GM12872 (cell line): ENCODE data around the gene SATL1.
A peak's percentile ranks its signal among the peaks of the same experiment; 100 is the strongest.

ENCODE experiments used
- CTCF ChIP-seq: IDR thresholded peaks from 3 replicates; pipeline ENCODE4 v1.5.1; 2011; ENCODE audit warnings: low read depth, mild to moderate bottlenecking, low read length, moderate library complexity; ENCODE audit not compliant: insufficient read depth

The SATL1 gene

DNA sequence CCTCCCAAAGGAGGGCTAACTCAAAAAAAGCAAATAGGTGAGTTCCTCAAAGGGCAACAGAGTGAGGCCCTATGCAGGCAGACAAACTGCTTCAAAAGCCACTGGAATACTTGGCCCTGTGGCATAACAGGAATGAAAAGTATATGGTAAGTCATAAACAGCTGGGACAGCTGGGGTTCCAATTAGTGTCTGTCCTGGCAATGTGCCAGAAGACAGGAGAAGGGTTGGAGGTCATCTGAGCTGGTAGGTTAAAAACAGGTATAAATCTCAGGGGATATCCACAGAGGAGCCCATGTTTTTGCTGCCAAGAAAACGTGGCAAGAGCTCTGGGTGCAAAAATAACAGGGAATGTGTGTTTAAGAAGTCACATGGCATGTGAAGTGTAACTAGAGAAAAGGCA lies 128.3 kb downstream of the SATL1 start:
- no peak for TF ChIP-seq CTCF

GRCh38 chrX:85114776-85115175 lies 128.8 kb downstream of the SATL1 start:
- no peak for TF ChIP-seq CTCF

GRCh38 chrX:85114171-85114570 lies 129.4 kb downstream of the SATL1 start:
- no peak for TF ChIP-seq CTCF

DNA sequence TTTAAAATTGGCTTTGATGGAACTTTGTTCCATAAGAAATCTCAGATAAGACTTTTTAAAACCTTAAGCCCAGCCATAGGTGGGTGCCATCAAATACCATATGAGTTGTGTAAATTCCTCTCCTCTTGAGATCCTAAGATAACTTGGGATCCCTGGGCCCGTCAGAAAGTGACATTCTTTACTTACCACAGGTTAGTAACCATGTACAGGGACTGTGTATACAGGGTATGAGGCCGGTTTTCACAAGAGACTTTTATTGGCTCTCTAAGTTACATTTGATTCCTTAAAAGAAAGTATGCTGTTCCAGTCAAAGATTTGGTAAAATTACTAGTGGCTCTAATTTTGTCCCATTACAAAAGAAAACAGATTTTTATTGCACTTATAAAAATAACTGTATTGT lies 129.8 kb downstream of the SATL1 start:
- TF ChIP-seq CTCF: no peak

DNA sequence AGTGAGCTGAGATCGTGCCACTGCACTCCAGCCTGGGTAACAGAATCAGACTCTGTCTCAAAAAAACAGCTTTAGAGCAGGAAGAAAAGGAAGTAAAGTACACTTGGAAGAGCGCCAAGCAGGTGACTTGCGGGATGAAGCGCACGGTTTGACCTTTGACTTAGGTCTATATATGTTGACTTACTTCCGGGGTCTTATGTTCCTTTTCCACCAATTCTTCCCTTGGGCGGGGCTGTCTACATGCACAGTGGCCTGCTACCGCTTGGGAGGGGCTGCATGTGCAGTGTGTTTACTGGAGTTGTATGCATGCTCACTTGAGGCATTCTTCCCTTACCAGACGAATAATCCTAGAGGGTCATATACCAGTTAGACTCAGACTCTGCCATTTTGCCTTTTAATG lies 131.3 kb downstream of the SATL1 start:
- no peak for TF ChIP-seq CTCF

GRCh38 chrX:85111347-85111746 lies 132.2 kb downstream of the SATL1 start:
- TF ChIP-seq CTCF: peak; percentile 40; the same call in 2 of the 3 replicates

DNA sequence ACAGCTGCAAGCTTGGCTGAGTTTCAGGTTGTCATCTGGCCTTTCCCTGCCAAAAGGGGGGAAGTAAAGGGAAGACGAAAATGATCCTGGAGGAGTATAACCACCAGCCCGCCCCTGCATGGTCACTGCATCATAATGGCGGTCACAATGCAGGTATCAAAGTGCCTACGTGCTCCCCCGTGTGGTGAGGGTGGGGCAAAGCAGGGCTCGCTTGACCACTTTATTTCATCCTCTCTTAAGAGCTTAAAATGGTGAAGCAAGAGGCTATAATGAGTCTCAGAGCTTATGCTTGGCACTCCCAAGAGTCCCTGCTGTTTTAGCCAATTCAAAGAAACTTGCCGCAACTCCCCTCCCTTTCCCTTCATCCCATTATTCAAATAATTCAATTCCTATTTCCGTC lies 134.3 kb downstream of the SATL1 start:
- TF ChIP-seq CTCF: peak; percentile 59

DNA sequence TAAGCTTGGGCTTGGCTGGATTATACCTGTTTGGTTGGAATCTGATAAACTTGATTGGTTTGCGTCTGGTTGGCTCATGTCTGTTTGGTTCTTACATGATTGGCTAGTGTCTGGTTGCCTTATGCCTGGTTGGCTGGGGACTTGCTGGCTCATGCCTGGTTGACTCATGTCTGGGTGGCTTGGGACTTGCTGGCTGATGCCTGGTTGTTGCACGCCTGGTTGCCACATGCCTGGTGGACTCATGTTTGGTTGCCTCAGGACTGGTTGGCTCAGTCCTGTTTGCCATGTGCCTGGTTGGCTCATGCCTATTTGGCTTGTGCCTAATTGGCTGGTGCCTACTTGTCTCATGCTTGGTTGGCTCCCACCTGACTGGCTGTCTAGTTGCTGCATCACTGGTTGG lies 135.4 kb downstream of the SATL1 start:
- no peak for TF ChIP-seq CTCF
